SU-DHL-6 (cell line): ENCODE data around the gene CHIT1.

Source experiments
- H2AFZ ChIP-seq: fragments of 200-600 bp; sonication (generic); 2 replicates; pipeline ENCODE4 v1.6.1; 2014; ENCODE audit warnings: low read depth, mild to moderate bottlenecking, moderate library complexity, mixed read lengths, antibody characterized with exemption, low read length; ENCODE audit not compliant: severe bottlenecking
- H3F3A ChIP-seq: fragments of 200-600 bp; shearing (Covaris generic); 2 replicates; pipeline ENCODE4 v1.6.0; 2016; ENCODE audit warnings: antibody characterized with exemption, mild to moderate bottlenecking; ENCODE audit not compliant: insufficient read depth
- H3K27ac ChIP-seq: fragments of 200-600 bp; sonication (generic); 2 replicates; pipeline ENCODE4 v1.5.1; 2016; ENCODE audit warnings: low read depth, mild to moderate bottlenecking, low read length, moderate library complexity, mixed read lengths
- H3K27me3 ChIP-seq: fragments of 200-600 bp; sonication (generic), shearing (Covaris generic); 2 replicates; pipeline ENCODE4 v1.6.0; 2014; ENCODE audit warnings: mild to moderate bottlenecking, low read length
- H3K36me3 ChIP-seq: fragments of 200-600 bp; sonication (generic); 2 replicates; pipeline ENCODE4 v1.6.1; 2014; ENCODE audit warnings: mild to moderate bottlenecking, low read length, mixed read lengths
- H3K4me2 ChIP-seq: fragments of 300-600, 200-600 bp; shearing (Covaris generic), sonication (generic); 2 replicates; pipeline ENCODE4 v1.6.0; 2014; ENCODE audit warnings: low read length, low read depth, mild to moderate bottlenecking; ENCODE audit not compliant: poor library complexity, severe bottlenecking
- H3K4me3 ChIP-seq: fragments of 200-600 bp; sonication (generic); 2 replicates; pipeline ENCODE4 v1.5.1; 2014; ENCODE audit warnings: antibody characterized with exemption, low read length, mild to moderate bottlenecking, mixed read lengths; ENCODE audit not compliant: insufficient read depth, poor library complexity, severe bottlenecking
- H3K79me2 ChIP-seq: fragments of 200-600 bp; sonication (generic); 2 replicates; pipeline ENCODE4 v1.6.1; 2014; ENCODE audit warnings: mild to moderate bottlenecking, low read length, moderate library complexity; ENCODE audit not compliant: insufficient read depth
- H3K9ac ChIP-seq: fragments of 200-600 bp; sonication (generic); 2 replicates; pipeline ENCODE4 v1.7.0; 2014; ENCODE audit warnings: mild to moderate bottlenecking, low read length
- H3K9me2 ChIP-seq: fragments of 200-600 bp; sonication (generic); replicated peaks from 2 replicates; pipeline ENCODE4 v1.6.1; 2014; ENCODE audit warnings: low read length; ENCODE audit not compliant: insufficient read depth
- H3K9me3 ChIP-seq: fragments of 200-600 bp; sonication (generic); 2 replicates; pipeline ENCODE4 v1.6.1; 2014; ENCODE audit warnings: low read length, mixed read lengths; ENCODE audit not compliant: insufficient read depth
- H4K20me1 ChIP-seq: fragments of 200-600 bp; sonication (generic); 2 replicates; pipeline ENCODE4 v1.6.1; 2014; ENCODE audit warnings: low read depth, mild to moderate bottlenecking, antibody characterized with exemption, low read length, moderate library complexity, mixed read lengths
- EZH2phosphoT487 ChIP-seq: fragments of 200-600 bp; sonication (generic), shearing (Covaris generic); conservative IDR thresholded peaks from 2 replicates; pipeline ENCODE4 v1.6.1; 2018; ENCODE audit warnings: mild to moderate bottlenecking, antibody characterized with exemption, low read length, moderate library complexity, mixed read lengths
- TF ChIP-seq, protein P1 (sequence below): fragments of 200-600 bp; sonication (generic); IDR thresholded peaks from one replicate; pipeline ENCODE4 v1.5.1; 2017; ENCODE audit warnings: antibody characterized with exemption, mild to moderate bottlenecking, low read length, moderate library complexity; ENCODE audit not compliant: insufficient read depth, poor library complexity, severe bottlenecking

Gene CHIT1

DNA sequence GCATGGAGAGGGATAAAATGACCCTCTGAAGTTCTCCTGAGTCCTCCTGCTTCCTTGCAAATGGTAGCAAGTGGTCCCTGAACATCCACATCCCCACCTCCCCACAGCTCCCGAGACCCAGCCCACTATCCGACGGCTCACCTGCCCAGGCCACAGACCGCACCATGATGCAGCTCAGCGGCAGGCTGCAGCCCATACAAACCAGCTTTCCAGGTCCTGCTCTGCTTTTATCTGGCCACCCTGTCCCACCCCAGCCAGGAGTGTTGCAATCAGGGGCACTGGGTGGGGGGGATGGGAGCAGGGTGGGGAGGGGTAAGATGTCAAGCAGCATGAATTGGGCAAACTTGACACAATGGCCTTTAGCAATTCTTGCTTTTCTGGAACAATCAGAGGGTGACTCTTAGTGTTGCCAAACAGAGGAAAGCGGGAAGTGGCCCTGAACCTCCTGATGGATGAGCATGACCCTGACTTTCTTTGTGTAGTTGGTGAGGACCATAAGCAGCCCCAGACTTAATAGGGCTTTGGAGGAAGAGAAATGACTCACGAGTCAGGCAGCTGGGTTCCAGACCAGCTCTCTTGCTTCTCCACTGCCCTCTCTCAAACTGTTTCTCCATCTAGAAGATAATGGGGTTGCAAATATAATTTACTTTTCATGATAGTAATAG is at the start of gene CHIT1:
Gene CHIT1, minus strand, starts transcription at position 203 of the 665 bp plus-strand sequence. Its CDS starts 37 bp downstream, at position 166.
- Histone ChIP-seq H3F3A (no peaks in the 10 kb centered on the region), H3K4me3 (no peak within 1 kb of the TSS), H3K9me2 (no peaks in the 10 kb centered on the region), H2AFZ (no peak within 1 kb of the TSS), H3K27ac (no peak within 1 kb of the TSS), H3K36me3 (no peaks in the 10 kb centered on the region), H3K9me3 (no peaks in the 10 kb centered on the region), H3K9ac (no peak within 1 kb of the TSS), H3K27me3 (no peaks in the 10 kb centered on the region), H3K79me2 (no peaks in the 10 kb centered on the region), H3K4me2 (no peak within 1 kb of the TSS), H4K20me1 (no peaks in the 10 kb centered on the region)
- TF ChIP-seq, protein P1, sequence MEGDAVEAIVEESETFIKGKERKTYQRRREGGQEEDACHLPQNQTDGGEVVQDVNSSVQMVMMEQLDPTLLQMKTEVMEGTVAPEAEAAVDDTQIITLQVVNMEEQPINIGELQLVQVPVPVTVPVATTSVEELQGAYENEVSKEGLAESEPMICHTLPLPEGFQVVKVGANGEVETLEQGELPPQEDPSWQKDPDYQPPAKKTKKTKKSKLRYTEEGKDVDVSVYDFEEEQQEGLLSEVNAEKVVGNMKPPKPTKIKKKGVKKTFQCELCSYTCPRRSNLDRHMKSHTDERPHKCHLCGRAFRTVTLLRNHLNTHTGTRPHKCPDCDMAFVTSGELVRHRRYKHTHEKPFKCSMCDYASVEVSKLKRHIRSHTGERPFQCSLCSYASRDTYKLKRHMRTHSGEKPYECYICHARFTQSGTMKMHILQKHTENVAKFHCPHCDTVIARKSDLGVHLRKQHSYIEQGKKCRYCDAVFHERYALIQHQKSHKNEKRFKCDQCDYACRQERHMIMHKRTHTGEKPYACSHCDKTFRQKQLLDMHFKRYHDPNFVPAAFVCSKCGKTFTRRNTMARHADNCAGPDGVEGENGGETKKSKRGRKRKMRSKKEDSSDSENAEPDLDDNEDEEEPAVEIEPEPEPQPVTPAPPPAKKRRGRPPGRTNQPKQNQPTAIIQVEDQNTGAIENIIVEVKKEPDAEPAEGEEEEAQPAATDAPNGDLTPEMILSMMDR: no peak
- no peak for TF ChIP-seq EZH2phosphoT487

DNA sequence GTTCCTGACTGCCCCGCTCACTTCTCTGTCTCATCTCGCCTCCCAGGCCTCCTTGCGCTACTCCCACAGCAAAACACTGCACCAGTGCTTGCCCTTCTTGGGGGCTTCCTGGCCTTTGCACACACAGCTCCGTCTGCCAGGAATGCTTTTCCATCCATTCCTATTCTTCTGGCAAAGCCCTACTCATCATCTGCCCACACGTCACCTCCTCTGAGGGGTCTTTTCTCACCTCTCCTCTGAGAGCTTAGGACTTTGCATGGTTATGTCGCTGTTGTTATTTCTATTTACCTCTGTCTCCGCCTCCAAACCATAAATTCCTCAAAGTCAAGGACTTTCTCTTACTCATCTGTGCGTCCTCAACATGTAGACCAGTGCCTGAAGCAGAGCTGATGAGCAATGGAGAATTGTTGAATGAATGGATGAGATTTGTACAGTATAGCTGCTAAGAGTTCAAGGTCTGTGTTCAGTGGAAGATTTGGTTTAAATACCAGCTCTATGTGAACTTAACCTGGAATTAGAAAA is 49.5 kb upstream of the CHIT1 start:
- Histone ChIP-seq H3K27ac (peak overlapping the region; percentile 98), H3K9me2 (no peaks in the 10 kb centered on the region), H2AFZ (no peak overlapping the region), H3K36me3 (no peaks in the 10 kb centered on the region), H3K27me3 (no peaks in the 10 kb centered on the region), H4K20me1 (no peaks in the 10 kb centered on the region), H3K79me2 (peaks cover 3% of the 10 kb centered on the region; the same call in 1 of the 2 replicates), H3K9ac (peak overlapping the region; percentile 63), H3K9me3 (no peaks in the 10 kb centered on the region), H3K4me3 (no peak overlapping the region), H3F3A (peaks cover 59% of the 10 kb centered on the region), H3K4me2 (peak overlapping the region; percentile 64)
- no peak for TF ChIP-seq EZH2phosphoT487
- TF ChIP-seq, protein P1: no peak

DNA sequence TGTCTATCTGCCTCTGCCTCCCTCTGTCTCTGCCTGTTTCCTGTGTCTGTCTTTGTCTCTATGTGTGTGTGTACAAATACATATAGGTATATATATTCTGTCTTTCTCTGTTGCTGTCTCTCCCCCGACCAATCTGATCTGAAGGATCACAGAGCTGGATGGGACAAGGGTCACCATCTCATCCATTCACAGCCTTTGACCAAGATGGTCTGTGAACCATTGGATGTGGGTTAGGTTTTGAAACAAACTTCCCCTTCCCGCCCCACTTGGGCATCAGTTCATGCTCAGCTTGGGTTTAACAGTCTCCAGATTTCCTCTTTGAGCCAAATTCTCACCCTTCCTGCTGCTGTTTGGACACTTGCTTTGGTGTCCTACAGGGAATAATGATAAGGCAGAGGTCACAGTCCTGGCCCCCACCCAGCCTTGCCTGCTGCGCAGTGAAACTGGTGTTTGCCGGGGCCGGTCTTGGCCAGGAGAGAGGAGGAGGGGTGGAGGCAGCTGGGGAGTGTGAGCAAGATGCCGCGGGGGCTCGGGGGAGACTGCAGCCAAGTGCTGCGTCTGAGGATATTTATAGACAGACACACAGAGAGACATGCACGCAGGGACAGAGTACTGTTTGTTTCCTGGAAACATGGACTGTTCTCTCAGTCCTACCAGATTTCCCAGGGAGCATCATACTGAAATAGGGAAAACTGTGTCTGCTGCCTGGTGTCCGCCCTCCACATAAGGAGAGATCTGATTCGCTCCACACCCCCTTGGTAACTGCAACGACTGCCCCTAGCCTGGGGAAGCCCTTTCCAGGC is 48.8 kb upstream of the CHIT1 start:
- Histone ChIP-seq H3K9ac (peak overlapping the region; percentile 63), H4K20me1 (no peaks in the 10 kb centered on the region), H3K27ac (peak overlapping the region; percentile 98), H3K9me2 (no peaks in the 10 kb centered on the region), H3F3A (peaks cover 57% of the 10 kb centered on the region), H3K27me3 (no peaks in the 10 kb centered on the region), H2AFZ (no peak overlapping the region), H3K4me2 (peak overlapping the region; percentile 64), H3K9me3 (no peaks in the 10 kb centered on the region), H3K4me3 (peak overlapping the region; percentile 13), H3K79me2 (peaks cover 3% of the 10 kb centered on the region; the same call in 1 of the 2 replicates), H3K36me3 (no peaks in the 10 kb centered on the region)
- TF ChIP-seq, protein P1: no peak
- no peak for TF ChIP-seq EZH2phosphoT487
